HuH-7.5 (cell line): ENCODE results near the gene EPHA8.
A peak's percentile ranks its signal among the peaks of the same experiment; 100 is the strongest.

Experiments used
- DNase-seq: peaks from one replicate; pipeline ENCODE4 v3.0.0; 2011; ENCODE audit warnings: low spot score

EPHA8 gene

DNA sequence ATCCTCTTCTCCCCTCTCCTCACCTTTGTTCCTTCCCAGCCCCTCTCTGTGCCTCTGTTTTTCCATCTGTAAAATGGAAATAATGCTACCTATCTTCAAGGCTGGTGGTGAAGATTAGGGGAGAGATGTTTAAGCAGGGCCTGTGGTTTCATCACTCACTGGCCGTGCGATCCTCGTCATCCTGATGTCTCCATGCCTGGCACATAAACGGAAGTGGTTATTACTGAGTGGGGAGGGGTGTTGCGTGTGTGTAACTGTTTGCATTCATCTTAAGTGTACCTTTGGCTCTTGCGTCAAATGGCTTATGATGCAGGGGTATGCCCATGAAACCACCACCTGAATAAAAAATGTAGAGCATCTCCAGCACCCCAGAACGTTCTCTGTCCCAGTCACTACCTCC, 56.0 kb downstream of the EPHA8 start:
- DNase-seq: no peak

DNA sequence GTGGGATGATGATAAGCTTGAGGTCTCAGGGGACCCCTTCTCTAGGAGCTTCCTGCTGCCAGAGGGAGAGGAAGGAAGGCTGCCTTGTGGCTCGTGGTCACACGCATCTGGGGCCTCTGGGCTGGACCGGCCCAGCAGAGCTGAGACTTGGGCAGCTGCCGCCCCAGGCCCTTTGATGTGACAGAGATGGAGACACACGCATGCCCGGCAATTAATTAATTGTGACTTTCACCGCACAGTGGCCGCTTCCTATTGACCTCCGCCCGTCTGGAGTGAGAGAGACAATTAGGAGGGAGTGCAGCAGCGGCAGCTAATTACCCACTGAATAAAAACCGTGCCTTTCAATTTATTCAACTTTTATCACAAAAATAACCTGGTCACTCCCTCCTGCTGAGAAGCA, 56.5 kb downstream of the EPHA8 start:
- DNase-seq: no peak

DNA sequence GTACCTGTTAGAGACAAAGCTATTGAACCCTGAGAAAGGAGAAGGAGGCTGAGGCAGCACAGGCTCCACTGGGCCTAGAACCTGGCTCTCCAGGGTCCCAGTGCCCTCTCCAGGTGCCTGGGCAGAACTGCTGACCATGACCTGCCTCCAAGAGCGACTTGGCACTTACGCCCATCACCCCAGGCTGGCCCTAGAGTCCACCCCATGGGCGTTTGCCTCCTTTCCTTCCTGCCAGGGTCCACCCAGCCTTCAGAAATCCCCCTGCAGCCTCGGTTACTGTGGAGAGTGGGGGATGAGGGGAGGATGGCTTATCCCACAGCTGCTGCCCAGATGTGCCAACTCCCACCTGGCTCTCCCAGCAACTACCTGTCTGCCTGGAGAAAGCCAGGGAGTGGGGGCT, 58.5 kb downstream of the EPHA8 start:
- DNase-seq: no peak

DNA sequence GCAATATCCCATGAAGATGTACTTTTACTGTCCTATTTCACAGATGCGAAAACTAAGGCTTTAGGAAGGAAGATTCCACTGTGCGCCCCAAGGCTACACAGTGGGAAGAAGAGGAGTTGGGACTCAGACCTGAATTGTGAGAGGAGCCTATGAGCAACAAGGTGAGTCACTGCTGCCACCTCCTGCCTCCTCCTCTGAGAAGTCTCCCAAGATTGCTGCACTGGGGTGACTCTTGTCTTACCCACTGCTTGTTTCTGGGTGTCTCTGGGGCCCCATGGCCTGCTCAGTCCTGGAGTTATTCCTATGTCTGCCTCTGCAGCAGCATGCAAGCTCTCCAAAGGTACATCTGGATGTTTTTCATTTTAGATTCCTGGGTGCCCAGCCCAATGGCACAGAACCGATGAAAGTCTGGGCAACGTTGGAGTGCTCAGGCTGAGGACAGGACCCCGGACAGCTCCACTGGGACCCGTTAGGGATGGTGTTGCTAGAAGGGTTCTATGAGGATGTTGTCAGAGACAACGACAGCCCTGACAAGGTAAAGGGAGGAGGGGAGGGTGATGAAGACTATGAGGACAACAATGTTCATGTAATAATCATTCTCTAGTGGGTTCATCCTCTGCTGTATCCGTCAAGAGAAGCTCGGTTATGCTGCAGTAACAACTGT, 62.1 kb downstream of the EPHA8 start:
- DNase-seq: no peak

DNA sequence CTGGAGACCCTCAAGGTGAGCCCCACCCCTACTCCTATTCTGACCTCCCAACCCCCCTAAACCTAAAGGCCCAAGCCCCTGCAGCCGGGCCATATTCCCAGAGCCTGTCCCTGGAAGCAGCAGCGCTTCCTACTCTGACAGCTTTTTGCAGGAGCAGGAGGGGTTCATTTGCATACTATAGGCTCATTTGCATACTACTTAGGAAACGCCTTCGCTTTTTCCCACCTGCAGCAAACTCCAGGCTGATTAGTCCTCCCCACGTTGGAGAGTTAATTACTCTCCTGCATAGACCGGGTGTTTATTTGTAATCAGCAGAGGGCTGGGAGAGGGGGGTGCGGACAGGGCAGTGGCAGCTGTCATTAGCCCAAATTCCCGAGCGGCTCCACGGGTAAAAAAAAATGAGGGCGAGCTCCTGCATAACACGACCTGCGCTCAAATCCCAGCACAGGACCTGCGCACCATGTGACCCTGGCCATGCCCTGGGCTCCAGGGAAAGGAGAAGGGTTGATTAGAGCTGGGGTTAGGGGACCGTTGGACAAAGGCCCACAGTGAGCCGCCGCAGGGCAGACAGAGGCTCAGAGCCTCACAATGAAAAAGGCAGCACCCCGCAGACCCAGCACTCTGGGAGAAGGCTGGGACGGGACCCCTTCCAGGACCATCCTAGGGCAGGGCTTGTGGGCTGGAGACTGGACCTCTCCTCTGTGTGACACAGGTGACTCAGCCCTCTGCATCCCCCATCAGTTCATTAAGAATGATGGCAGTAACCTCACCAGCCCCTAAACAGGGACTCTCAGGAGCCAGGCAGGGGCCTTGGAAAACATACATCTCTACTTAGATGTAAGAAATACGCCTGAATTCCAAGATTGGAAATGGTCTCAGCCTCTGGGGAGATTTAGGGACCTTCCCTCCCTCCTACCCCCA, 63.2 kb downstream of the EPHA8 start:
- DNase-seq: no peak

DNA sequence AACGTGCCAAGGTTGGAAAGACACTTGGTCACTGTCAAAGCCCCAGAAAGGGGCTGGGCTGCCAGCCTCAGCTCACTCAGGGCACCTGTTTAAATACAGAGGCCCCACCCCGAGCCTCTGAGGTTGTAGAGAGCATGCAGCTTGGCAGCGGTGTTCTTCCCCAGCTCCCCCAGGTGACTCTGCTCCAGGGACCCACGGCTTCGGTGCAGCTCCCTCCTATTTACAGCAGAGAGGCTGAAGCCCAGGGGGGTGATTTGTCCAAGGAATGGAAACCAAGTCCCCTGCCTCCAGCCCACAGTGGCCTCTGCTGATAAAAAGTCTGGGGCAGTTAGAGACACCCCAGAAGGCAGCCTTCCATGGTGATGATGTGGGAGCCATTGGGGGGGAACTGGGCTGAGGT, 64.0 kb downstream of the EPHA8 start:
- no peak for DNase-seq

DNA sequence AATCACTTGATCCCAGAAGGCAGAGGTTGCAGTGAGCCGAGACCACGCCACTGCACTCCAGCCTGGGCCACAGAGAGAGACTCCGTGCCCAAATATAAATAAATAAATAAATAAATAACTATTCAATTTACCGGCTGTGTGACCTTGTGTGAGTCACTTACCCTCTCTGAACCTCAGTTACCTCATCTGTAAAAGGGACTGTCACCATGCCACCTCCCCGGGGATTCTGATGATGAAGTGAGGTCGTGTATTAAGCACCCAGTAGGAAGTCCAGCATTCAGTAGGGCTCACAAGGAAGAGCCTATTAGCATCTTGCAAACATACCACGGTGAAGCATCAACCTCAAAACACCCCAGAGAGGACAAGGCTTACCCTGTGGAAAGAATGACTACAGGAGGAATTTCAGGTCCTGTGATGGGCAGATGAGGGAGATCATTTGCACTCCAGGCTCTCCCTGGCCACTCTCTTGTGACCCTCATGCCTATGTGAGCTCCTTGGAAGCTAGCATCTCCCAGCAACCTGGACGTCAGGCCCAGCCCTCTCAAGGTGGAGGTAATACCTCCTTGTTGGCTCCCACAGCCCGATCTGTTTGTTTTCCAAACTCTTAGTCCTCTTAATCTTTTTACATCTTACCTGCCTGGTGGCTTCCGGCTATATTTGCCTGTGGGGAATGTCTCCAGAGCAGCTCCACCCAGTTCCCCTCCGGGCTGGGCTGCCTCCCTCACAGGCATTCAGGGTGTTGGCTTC, 65.6 kb downstream of the EPHA8 start:
- DNase-seq: no peak

DNA sequence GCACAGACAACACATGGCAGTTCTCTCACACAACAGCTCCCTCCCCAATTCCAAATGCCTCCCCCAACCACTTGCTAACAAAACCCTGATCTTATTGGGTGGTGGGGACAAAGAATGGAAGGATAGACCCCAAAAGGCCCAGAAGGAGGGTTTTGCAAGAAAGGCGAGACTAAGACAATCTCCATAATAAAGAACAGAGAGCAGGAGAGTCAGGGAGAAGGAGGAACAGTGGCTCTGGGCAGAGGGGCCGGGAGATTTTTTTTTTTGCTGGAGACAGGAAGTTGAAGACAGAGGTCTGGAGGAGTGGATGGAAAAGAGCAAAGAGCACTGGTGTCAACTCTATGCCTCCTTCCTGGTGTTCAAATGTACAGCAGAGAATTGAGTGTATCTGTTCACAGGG, 66.6 kb downstream of the EPHA8 start:
- no peak for DNase-seq

DNA sequence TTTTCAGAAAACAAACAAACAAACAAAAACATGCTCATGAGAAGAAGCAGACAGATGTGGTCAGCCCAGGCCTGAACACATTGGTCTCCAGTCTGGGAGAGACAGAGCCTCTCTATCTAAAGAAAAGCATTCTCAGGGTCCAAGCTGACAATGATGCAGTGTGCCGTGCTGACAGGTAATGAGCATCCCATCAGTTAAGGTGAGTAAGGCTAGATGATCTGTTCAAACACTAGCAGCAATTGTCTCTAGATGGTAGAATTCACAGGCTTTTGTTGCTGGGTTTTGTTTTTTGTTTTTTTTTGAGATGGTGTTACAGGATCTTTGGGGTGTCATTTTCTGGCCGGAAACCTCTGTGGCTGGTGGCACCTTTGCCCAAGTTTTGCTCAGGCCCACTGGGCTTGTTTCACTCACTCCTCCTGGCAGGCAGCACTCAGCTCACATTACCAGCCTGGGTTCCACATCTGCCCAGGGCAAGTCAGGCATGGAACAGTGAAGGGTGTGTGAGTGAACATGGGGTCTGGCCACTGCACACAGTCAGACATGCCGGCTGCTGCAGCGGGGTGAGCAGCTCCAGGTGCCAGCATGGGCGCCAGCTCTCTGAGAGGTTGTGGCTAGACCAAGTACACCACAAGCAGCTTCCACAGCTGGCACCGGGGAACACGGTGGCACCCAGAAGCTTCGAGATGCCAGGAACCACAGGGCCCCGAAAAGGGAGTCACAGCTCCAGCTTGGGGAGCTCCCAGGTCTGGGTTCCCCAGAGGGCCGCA, 70.6 kb downstream of the EPHA8 start:
- no peak for DNase-seq

DNA sequence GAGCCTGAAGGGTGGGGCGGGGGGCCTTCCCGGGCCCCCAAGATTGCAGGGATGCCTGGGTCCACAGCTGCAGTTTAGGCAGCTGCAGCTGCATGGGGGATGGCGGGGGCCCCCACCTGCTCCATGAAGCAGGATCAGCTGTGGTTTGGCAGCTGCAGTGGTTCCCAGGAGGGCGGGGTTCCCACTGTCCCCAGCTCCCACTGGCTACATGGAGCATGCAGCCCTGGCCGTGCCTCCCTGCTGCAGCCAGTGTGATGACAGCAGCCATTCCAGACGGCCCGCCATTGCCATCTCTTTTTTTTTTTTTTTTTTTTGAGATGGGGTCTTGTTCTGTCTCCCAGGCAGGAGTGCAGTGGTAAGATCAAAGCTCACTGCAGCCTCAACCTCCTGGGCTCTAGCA, 72.1 kb downstream of the EPHA8 start:
- DNase-seq: no peak

DNA sequence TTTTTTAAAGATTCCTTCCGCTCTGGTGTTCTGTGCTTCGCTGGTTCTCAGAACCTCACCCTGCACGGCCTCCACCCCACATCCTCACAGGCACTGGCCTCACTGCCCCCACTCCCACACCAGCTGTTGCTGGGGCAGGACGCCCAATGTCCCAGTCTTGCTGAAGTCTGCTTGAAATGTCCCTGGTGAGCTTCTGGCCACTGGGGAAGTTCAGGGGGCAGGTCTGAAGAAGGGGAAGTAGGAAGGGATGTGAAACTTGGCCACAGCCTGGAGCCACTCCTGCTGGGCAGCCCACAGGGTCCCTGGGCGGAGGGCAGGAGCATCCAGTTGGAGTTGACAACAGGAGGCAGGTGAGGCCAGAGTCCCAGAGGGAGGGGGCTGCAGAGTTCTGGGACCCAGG, 73.1 kb downstream of the EPHA8 start, which contains the start of gene C1QA:
TSS of gene C1QA (plus strand) at position 276 of the 400 bp plus-strand sequence. CDS start 989 bp downstream, outside the sequence.
- no peak for DNase-seq

DNA sequence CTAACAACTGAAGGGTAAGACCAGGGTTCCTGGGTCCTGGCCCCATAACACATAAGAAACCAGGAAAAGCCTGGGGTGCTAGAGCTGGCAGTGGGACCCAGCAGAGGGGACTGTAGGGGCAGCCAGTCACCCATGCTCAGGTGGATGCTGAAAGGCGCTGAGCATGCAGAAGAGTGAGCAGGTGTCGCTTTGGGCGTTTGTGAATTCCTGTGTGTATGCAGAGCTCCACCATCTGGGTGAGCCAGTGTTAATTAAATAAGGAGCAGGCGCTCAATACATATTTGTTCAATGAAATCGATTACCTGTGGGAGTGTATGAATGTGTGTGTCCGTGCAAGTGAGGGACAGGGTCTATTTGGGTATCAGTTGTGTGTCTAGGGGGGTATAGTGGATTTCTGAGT, 73.6 kb downstream of the EPHA8 start:
- DNase-seq: no peak

DNA sequence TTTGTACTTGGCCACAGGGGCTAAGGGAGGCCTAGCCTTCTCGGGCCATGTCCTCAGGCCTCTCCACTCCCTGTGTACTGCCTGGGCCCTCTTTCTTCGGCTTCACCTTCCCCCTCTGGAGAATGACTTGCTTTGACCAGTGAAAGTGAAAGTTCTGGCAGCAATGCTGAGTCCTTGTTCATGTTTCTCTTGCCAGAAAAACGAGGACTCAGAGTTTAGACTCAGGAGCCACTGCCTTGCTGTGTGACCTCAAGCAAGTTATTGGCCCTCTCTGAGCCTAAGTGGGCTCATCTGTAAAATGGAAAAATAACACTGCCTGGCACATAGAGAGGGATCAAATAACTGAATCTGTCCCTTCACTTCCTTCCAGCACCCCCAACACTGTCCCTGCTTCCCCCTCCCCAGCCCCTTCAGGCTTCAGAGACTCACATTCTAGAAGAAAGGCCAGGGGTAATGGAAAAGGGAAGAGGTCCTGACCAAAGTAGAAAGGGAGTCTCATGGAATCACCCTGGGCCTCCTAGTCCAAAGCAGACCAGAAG, 74.7 kb downstream of the EPHA8 start:
- no peak for DNase-seq

DNA sequence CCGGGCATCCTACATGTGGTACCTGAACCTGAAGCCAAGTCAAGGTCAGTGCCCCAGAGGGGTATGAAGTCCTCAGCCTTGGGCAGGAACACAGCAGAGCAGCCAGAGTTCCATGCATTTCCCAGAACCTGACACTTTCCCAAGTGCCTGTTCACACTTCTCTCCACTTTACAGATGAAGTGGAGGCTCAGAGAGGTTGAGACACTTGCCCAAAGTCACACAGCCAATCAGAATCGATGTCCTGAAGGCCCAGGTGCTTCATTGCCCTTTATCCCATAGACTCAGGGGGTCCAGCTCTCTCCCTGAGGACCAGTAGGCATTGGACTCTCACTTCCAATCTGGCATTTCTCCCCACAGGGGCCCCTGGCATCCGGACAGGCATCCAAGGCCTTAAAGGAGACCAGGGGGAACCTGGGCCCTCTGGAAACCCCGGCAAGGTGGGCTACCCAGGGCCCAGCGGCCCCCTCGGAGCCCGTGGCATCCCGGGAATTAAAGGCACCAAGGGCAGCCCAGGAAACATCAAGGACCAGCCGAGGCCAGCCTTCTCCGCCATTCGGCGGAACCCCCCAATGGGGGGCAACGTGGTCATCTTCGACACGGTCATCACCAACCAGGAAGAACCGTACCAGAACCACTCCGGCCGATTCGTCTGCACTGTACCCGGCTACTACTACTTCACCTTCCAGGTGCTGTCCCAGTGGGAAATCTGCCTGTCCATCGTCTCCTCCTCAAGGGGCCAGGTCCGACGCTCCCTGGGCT, 75.4 kb downstream of the EPHA8 start:
- DNase-seq: no peak

DNA sequence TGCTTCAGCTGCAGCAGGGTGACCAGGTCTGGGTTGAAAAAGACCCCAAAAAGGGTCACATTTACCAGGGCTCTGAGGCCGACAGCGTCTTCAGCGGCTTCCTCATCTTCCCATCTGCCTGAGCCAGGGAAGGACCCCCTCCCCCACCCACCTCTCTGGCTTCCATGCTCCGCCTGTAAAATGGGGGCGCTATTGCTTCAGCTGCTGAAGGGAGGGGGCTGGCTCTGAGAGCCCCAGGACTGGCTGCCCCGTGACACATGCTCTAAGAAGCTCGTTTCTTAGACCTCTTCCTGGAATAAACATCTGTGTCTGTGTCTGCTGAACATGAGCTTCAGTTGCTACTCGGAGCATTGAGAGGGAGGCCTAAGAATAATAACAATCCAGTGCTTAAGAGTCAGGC, 76.0 kb downstream of the EPHA8 start:
- DNase-seq: no peak

DNA sequence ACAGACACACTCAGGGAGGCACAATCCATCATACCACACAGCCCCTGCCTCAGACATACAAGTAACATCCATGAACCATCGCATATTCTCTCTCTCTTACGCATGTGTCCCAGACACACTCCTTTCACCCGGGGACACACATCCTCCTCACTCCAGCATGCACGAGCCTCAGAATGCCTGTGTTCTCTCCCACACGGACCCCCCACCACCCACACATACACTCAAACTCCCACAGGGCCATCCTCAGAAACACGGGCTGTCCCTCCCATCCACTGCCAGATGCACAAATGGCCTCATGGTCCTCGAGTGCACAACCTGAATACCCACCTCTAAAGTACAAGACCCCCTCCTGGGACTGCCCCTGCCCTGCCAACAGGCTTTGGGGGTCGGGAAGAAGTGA, 78.0 kb downstream of the EPHA8 start:
- DNase-seq: no peak

DNA sequence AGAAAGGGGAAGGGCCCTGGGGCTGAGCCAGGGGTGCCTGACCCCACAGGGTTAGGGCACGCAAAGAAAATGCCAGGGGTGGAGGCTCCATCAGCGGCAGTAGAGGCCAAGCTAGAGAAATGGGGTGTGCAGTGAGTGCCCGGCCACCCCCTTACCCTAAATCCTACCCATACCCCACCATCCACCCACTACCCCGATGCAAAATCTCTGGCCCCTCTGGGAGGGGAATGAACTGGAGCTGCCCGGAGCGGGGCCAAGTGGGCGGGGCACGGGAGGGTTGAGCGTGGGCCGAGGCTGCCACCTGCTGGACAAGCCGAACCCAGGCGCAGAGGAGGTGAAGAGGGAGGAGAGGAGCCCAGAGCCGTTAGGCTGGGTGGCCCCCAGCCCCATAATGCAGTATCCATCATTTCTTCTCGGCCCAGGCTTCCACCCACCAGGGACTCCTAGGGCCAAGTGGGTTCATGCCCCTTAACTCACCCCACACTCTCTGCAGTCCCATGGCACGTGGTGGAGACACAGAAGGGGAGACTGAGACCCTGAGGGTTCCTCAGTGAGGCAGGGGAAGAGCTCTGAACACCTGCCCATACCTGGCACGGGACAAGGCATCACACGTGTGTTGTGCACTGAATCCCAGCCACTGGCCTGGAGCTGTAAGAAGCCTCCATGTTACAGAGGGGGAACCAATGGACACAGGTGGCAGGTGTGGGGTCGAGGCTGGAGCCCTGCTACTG, 78.8 kb downstream of the EPHA8 start:
- DNase-seq: peak; percentile 80

DNA sequence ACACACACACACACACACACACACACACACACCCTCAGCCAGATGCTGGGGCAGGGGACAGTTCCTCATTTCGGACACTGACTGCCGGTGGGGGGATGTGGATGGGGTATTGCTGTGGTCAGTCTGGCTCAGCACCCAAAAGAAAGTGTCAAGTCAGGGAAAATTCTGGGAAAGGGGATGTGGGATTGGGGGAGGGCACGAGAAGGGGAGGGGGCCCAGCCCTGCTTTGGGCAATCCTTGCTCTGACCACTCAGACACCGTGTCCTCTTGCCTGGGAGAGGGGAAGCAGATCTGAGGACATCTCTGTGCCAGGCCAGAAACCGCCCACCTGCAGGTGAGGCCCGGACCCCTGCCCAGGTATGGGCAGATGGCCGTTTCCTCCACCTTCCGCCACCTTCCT, 80.1 kb downstream of the EPHA8 start, which contains the start of gene C1QC:
TSS of gene C1QC (plus strand) at position 253 of the 400 bp plus-strand sequence. CDS start 391 bp downstream, outside the sequence.
- no peak for DNase-seq

DNA sequence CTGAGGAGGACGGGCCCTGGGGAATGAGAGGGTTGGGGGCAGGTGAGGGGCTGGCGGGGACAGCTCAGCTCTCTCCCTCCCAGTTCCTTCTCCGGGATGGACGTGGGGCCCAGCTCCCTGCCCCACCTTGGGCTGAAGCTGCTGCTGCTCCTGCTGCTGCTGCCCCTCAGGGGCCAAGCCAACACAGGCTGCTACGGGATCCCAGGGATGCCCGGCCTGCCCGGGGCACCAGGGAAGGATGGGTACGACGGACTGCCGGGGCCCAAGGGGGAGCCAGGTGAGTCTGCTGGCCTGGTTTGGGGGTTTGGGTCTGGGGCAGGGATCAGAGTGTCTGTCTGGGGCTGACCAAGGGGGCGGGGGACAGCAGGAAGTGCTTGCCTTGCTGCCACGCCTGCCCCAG, 80.6 kb downstream of the EPHA8 start:
- DNase-seq: no peak

DNA sequence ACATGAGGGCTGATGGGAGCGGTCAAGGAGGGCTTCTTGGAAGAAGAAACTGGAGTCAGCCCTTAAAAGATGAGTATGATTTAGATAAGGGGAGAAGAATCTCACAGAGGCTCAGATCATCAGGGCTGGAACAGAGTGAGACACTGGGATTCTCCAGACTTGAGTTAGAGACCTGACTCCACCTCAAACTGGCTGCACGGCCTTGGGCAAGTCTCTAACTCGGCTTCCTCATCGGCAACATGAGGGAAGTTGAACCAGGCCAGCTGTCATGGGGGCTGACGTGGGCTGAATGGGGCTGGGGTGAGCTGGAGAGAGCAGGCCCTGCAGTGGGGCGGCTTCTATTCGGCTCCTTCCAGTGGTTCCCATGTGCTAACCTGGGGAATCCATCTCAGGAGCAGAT, 82.6 kb downstream of the EPHA8 start:
- DNase-seq: no peak
